Activated CD4-positive, CD25-positive, alpha-beta regulatory T cell (primary cell): ENCODE measurements around the gene ZFYVE9.
A peak's percentile ranks its signal among the peaks of the same experiment; 100 is the strongest.
"Not testable (repeated sequence)": the region's sequence is repeated elsewhere in the genome, so short reads cannot be mapped to it uniquely, and the experiment has no call there.

Experiments
- DNase-seq, 4 experiments: peaks; one replicate each; lab custom pipeline; 2025; lab: John Stamatoyannopoulos, UW

Gene ZFYVE9

GRCh38 chr1:52343979-52344378 is 202.1 kb downstream of the ZFYVE9 start:
- no peak for DNase-seq

DNA sequence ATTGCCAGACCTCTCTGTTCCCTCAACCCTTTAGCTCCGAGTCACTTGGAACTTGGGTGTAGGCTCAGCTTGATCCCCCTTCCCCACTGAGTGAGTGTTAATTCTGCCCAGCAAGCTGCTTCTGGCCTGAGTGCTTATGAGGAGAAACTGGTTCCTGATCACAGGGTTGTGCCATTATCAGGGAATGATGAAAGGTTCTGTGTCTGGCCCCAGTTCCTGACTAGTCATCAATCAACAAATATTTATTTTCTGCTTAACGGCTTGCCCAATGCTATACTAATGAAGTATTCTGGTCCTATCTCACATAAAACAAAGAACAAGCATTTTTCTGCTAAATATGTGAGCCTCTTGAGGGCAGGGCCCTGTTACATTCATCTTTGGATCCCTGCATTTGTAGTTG is 203.4 kb downstream of the ZFYVE9 start:
- no peak for DNase-seq

- DNase-seq, result no peak
Observed at GRCh38 chr1:52346653-52347052, 204.8 kb downstream of the ZFYVE9 start.

DNA sequence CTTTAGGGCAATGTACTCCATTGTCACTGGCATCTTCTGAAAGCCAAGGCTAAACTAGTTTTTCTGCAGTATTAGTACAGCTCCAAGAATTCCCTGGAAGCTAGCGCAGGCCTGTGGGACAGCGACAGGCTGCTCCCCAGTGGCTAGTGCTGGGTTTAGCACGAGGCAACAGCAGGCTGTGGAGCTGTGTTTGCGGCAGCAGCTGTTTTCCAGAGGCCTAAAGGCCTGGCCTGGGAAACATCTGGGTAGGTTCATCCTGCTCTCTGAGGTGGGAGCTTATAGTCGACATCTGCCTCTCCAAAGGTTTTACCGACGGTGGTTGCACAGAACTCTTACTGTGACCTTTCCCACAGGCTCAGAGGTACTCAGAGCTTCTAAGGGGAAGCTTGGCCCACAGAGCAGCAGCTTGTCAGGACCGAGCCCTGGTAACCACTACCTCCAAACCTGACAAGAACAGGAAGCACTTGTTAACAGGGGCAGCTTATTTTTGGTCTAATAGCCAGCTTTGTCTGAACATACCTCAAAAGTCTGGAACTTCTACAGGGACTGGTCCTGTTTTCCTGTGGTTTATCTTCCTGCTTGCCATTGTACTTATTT is 206.9 kb downstream of the ZFYVE9 start:
- no peak for DNase-seq

- no peak for DNase-seq
Observed at GRCh38 chr1:52352690-52353089, 210.8 kb downstream of the ZFYVE9 start.

DNA sequence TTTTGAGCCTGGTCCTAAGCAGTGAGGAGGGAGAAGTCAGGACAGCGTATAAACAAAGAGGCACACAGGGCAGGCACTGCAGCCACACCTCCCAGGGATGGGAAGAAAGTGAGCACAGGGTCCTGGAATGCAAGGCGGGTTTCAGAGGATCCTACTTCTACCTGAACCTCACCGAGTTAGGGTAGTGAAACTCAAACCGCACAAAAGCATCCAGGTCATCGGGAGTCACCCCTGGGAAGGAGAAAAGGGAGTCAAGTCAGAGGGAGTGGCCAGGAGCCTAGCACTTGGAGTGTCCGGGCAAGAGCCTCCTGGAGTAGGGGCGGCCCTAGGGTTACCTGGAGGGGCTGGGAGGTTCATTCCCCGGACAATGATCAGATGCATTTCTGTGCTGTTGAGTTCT is 213.5 kb downstream of the ZFYVE9 start:
- DNase-seq, result no peak

DNA sequence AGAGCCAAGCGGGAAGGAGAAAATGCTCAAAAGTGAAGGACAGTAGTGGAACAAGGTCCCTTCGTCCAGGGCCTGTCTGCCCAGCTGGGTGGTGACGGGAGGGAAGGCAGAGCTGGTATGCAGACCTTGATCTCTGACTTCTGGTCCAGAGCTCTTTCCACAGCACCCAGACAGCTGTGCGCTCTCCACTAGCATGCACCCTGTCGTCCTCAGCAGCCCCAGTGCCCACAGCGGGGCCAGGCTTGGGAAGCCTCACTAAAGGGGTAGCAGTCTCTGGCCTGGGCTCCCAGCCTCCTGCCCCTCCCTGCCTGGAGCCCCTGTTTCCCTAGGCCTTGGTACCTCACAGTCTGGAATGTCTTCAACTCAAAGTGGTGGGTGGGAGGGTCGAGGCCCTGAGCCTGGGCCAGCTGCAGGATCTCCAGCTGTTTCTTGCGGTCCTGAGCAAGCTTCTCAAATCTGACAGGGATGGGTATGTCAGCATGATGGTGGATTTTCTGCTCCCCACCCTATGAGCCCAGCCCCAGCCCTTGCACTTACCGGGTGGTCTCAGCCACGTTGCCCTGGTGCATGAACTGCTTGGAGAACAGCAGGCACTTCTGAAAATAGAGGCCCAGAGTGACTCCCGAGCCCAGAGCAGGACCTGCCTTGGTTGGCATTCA is 214.1 kb downstream of the ZFYVE9 start:
- no peak for DNase-seq

- no peak for DNase-seq
Observed at GRCh38 chr1:52356818-52357355, 215.0 kb downstream of the ZFYVE9 start.

DNA sequence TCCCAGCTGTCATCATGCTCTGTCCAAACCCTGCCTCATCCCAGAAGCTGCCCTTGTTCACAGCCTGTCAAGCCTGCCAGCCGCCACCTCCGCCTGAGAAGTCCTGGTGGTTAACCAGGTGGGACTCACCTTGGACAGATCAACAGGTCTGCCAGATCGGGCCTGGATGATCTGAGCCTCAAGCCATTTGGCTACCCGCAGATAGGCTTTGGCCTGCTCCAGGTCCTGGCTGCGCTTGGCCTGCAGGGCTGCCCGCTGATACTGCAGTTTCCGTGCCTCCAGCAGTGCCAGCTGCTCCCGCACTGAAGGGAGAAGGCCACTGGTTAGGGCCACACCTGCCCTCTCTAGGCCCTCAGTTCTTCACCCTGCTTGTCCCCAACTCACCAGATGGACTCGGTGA is 215.5 kb downstream of the ZFYVE9 start:
- DNase-seq, result no peak

- no peak for DNase-seq
Observed at GRCh38 chr1:52358851-52359497, 217.1 kb downstream of the ZFYVE9 start.

DNA sequence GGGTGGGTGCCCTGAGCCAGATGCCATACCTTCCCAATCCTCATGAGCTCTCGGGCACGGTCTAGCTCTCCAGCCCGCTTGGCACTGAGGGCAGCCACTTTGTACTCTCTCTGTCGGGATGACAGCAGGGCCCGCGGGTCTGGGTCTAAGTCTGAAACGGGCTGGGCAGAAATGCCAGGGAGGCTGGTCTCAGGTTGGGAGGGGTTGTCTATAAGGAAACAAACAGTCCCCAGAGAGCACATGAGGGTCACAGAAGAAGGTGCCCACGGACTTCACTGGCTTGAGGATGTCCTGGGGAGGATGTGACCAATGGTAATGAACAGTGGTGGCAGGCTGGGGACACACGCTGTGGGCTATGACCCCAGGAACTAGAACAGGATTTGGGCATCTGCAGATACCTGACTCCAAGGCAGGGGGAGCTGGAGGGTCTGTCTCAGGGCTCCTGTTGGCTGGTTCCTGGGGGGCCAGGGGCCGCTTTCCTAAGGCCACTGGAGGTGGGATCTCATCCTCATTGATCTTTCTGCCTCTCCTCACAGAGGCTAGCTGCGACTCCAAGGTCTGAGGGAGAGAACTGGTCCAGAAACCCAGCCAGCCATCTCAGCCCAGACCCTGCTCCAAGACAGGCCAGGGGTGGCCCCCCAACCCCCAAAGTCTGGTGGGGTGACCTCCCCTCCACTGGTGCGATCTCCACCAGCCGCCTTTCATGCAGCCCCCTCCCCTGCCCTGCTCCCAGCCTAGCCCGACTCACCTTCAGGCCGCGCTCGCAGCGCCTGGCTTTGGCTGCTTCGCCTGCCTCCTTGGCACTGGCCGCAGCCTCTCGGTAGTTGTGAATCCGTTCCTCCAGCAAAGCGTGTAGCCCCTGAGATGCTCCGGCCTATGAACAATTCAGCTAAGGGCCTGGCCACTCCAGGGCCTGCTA is 218.0 kb downstream of the ZFYVE9 start:
- no peak for DNase-seq

- no peak for DNase-seq
Observed at GRCh38 chr1:52360595-52360968, 218.7 kb downstream of the ZFYVE9 start.

GRCh38 chr1:52364235-52364839 is 222.4 kb downstream of the ZFYVE9 start:
- DNase-seq, result no peak

- no peak for DNase-seq
Observed at GRCh38 chr1:52365071-52365745, 223.3 kb downstream of the ZFYVE9 start.

- DNase-seq, result peak; percentile 97 to 100 (median 99)
Observed at GRCh38 chr1:52365746-52366516, 224.0 kb downstream of the ZFYVE9 start, which contains the start of gene CC2D1B. TSS of gene CC2D1B (minus strand) at chr1:52366205. CDS start at chr1:52364620, 1,585 bp downstream.

DNA sequence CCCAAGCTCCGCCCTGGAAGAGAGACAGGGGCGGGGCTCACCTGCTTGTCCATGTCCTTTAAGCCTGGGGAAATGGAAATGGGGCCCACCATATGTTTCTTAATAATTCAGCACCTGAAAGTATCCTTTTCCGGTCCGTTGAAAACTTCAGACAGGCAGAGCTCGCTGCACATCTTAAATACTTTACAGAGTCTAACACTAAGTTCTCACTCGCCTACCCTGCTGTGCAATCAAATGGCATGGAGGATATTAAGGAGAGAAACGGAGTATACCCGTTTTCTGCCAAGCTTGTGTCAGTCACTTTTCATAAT is 224.6 kb downstream of the ZFYVE9 start:
- DNase-seq, result no peak

DNA sequence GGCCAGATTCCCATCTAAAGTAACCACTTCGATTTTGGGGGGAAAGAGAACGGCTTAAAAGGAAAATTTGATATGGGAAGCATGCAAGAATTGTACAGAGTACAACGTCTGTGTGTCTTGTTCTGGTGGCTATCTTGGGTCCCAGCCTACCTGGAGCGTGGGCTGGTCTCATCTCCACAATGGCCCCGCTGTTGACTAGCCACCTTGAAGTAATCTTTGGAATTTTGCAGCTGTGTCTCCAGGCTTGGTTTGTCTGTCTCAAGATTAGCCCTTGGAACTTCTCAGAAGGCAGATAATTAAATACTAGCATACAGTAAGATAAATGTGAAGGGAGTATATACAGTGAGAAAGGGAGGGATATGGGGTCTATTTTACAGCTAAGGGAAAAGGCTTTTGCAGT is 225.4 kb downstream of the ZFYVE9 start:
- no peak for DNase-seq

DNA sequence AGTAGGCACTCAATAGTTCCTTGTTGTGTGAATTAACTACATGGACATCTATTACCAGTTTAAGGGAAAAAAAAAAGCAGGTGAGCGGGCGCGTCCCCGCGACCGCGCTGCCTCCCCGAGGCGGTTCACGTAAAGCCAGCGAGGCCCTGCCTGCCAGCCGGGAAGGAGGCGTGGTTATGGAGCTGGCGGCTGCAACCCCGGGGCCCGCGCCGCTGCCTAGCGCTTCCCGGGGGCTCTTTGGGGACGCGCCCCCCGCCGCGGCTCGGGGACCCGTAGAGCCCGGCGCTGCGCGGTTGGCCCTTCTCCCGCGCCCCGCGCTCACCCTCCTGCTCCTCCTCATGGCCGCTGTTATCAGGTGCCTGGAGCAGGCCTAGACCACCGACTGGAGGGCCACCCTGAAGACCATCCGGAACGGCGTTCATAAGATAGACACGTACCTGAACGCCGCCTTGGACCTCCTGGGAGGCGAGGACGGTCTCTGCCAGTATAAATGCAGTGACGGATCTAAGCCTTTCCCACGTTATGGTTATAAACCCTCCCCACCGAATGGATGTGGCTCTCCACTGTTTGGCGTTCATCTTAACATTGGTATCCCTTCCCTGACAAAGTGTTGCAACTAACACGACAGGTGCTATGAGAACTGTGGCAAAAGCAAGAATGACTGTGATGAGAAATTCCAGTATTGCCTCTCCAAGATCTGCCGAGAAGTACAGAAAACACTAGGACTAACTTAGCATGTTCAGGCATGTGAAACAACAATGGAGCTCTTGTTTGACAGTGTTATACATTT is 226.7 kb downstream of the ZFYVE9 start:
- DNase-seq, result peak in 2 of 4 experiments; percentile 34 to 38

DNA sequence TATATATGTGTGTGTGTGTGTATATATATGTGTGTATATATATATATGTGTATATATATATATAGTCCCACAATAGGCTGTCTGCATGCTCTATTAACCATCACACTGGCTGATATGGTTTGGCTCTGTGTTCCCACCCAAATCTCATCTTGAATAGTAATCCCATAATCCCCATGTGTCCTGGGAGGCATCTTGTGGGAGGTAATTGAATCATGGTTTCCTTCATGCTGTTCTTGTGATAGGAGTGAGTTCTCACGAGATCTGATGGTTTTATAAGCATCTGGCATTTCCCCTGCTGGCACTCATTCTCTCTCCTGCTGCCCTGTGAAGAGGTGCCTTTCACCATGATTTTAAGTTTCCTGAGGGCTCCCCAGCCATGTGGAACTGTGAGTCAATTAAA is 228.0 kb downstream of the ZFYVE9 start:
- not testable (repeated sequence) for DNase-seq

GRCh38 chr1:52385376-52385775 is 243.5 kb downstream of the ZFYVE9 start:
- no peak for DNase-seq
